ENCODE measurements around the gene ARL4D. TPM values are rescaled to one million over a fixed set of nuclear protein-coding genes. Genes with fewer than 3 reads are reported as not detected.
A peak's percentile ranks its signal among the peaks of the same experiment; 100 is the strongest.

The ARL4D gene
- total and polyA plus RNA-seq, 2 of the 8 experiments (the other 6 are each of a cell fraction or from before 2014, with no cell fraction given) = 8.4 to 9.2 TPM

DNA sequence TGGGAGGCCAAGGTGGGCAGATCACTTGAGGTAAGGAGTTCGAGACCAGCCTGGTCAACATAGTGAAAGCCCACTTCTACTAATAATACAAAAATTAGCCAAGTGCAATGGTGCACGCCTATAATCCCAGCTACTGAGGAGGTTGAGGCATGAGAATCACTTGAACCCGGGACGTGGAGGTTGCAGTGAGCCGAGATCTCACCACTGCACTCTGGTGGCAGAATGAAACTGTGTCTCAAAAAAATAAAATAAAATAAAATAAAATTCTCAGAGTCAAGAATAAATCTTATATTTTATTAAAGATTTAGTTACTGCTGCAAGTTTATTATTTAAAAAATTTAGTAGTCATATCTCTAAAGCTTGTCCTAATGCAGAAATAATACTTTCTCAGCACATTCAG, 29.7 kb downstream of the ARL4D start:
- Histone ChIP-seq H3K4ac (replicated peaks; ENCODE audit: insufficient read length, low read depth, low read length) (no peak overlapping the region), H4K5ac (ENCODE audit: insufficient read length, low read depth, low read length) (no peak overlapping the region), H3K27me3 (replicated peaks in 1 of 4; ENCODE audit: control insufficient read depth in 3 of 4, extremely low read depth in 1 of 4, insufficient read depth in 3 of 4, low read length in 3 of 4) (no peaks in the 10 kb centered on the region), H3K56ac (replicated peaks; ENCODE audit: insufficient read length, low read depth, low read length) (no peak overlapping the region), H3K79me2 (ENCODE audit: control insufficient read depth in 1 of 2, insufficient read depth in 2 of 2, low read length in 2 of 2) (no peaks in the 10 kb centered on the region), H4K91ac (replicated peaks; ENCODE audit: insufficient read length, low read length) (no peak overlapping the region), H3K9ac (replicated peaks in 1 of 4; ENCODE audit: extremely low read depth in 1 of 4, low read depth in 3 of 4, low read length in 3 of 4) (no peak overlapping the region), H3K9me3 (ENCODE audit: insufficient read depth in 2 of 2, low read depth in 1 of 2, low read length in 1 of 2) (no peaks in the 10 kb centered on the region), H4K20me1 (replicated peaks in 1 of 2; ENCODE audit: control insufficient read depth in 1 of 2, insufficient read depth in 2 of 2, low read length in 2 of 2) (no peaks in the 10 kb centered on the region), H2BK15ac (ENCODE audit: low read length) (no peak overlapping the region), H4K8ac (ENCODE audit: extremely low read depth, insufficient read depth, low read length) (no peak overlapping the region), H2AFZ (ENCODE audit: low read length) (no peak overlapping the region), H3K23ac (ENCODE audit: insufficient read length) (no peak overlapping the region), H2BK20ac (ENCODE audit: low read length) (no peak overlapping the region), H2AK5ac (ENCODE audit: low read depth, low read length) (no peak overlapping the region), H2BK120ac (replicated peaks; ENCODE audit: low read depth, low read length) (no peak overlapping the region), H2BK5ac (ENCODE audit: low read depth, low read length) (no peak overlapping the region), H2BK12ac (ENCODE audit: low read depth, low read length) (no peak overlapping the region), H3K4me1 (replicated peaks in 1 of 4; ENCODE audit: control insufficient read depth in 3 of 4, insufficient read depth in 4 of 4, low read length in 3 of 4) (peaks cover 0 to 4% (median 0%) of the 10 kb centered on the region in 4 experiments; a peak in 1 of 7 replicates), H3K27ac (ENCODE audit: low read depth, low read length) (no peak overlapping the region), H3K23me2 (ENCODE audit: low read depth, low read length) (0 out of 2 replicates have a peak, but pooled peaks cover 2% of the 10 kb centered on the region), H3K79me1 (ENCODE audit: low read depth, low read length) (no peaks in the 10 kb centered on the region), H3K36me3 (ENCODE audit: control insufficient read depth in 2 of 4, insufficient read depth in 4 of 4, low read length in 3 of 4) (no peaks in the 10 kb centered on the region), H3K14ac (ENCODE audit: insufficient read length) (no peak overlapping the region), H3K4me2 (ENCODE audit: insufficient read depth in 1 of 2, low read depth in 2 of 2, low read length in 2 of 2) (no peak overlapping the region), H3K4me3 (ENCODE audit: extremely low read depth in 1 of 4, insufficient read depth in 2 of 4, low read depth in 3 of 4, low read length in 4 of 4) (no peak overlapping the region), H3K18ac (ENCODE audit: extremely low read depth, low read length) (no peak overlapping the region)
- FAIRE-seq (no peak), DNase-seq (ENCODE audit: low read depth in 1 of 2, low spot score in 2 of 2) (no peak)
- WGBS, 2 experiments (ENCODE audit: extremely low coverage in 1 of 2, insufficient coverage in 1 of 2, insufficient read length in 1 of 2, insufficient replicate concordance in 2 of 2, low coverage in 1 of 2, low lambda C conversion rate in 2 of 2, missing lambda C conversion rate in 1 of 2) = 83% methylated on average over 5 of the region's 5 CpGs; no CpG with 5 or more reads in 1 of the 2 experiments
- CTCF ChIA-PET (ENCODE audit: partially characterized antibody) = interaction anchor here (0.7 to 11.3 kb wide), 13 partner anchors 9 to 198 kb away, joined by 3 to 132 read pairs (median 4); partner anchors contain the start of gene ARL4D
- peak; percentile 32 to 36; a peak in 2 of 4 replicates for TF ChIP-seq RAD21 (IDR thresholded peaks at IDR 0.05 in 1 of 2, conservative IDR thresholded peaks at IDR 0.05 in 1 of 2; ENCODE audit: low read depth in 2 of 2, low read length in 2 of 2)
- TF ChIP-seq, protein P1, sequence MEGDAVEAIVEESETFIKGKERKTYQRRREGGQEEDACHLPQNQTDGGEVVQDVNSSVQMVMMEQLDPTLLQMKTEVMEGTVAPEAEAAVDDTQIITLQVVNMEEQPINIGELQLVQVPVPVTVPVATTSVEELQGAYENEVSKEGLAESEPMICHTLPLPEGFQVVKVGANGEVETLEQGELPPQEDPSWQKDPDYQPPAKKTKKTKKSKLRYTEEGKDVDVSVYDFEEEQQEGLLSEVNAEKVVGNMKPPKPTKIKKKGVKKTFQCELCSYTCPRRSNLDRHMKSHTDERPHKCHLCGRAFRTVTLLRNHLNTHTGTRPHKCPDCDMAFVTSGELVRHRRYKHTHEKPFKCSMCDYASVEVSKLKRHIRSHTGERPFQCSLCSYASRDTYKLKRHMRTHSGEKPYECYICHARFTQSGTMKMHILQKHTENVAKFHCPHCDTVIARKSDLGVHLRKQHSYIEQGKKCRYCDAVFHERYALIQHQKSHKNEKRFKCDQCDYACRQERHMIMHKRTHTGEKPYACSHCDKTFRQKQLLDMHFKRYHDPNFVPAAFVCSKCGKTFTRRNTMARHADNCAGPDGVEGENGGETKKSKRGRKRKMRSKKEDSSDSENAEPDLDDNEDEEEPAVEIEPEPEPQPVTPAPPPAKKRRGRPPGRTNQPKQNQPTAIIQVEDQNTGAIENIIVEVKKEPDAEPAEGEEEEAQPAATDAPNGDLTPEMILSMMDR (IDR thresholded peaks at IDR 0.05; ENCODE audit: control extremely low read depth in 1 of 3, insufficient read depth in 1 of 3, low read depth in 1 of 3, low read length in 3 of 3) = peak; percentile 18 to 21 (median 20)
- no peak for TF ChIP-seq TBP (IDR thresholded peaks at IDR 0.05; ENCODE audit: low read depth, low read length)
- POLR2A ChIA-PET (ENCODE audit: partially characterized antibody) = interaction anchor here (1.0 to 1.1 kb wide), 2 partner anchors 13 to 30 kb away, joined by 3 read pairs; partner anchors contain the start of gene ARL4D
